H1 (cell line): ENCODE results near the gene STK39. TPM values are rescaled to one million over a fixed set of nuclear protein-coding genes. Genes with fewer than 3 reads are reported as not detected.

Experiments
- CTCF ChIA-PET: fragments of 300-600 bp; sonication (Branson Sonifier 250); formaldehyde crosslinking; loops from one replicate; lab custom pipeline; 2021; ENCODE audit not compliant: partially characterized antibody; lab: Charles Lee
- POLR2A ChIA-PET: fragments of 300-600 bp; sonication (Branson Sonifier 250); formaldehyde crosslinking; loops from one replicate; lab custom pipeline; 2021; ENCODE audit warnings: inconsistent platforms; ENCODE audit not compliant: partially characterized antibody; lab: Charles Lee
- DNase-seq, 2 experiments: peaks; one replicate each; pipeline versions ENCODE4 v3.0.0 to v3.0.0-alpha.2; 2010 to 2022; ENCODE audit warnings: low spot score in 2 of 2, low read depth in 1 of 2, mixed read lengths in 1 of 2
- FAIRE-seq: peaks from 2 replicates; lab custom pipeline; 2011; peaks lifted over from hg19 to GRCh38; lab: Jason Lieb, UNC
- H2AFZ ChIP-seq: 2 replicates; pipeline ENCODE4 v1.8.1; 2012; ENCODE audit warnings: low read length, inconsistent platforms
- H2AK5ac ChIP-seq: 2 replicates; pipeline ENCODE4 v1.6.1; 2013; ENCODE audit warnings: low read depth, low read length
- H2BK120ac ChIP-seq: replicated peaks from 2 replicates; pipeline ENCODE3; 2013; ENCODE audit warnings: low read depth, low read length, inconsistent platforms
- H2BK12ac ChIP-seq: 2 replicates; pipeline ENCODE4 v1.6.1; 2013; ENCODE audit warnings: low read depth, low read length
- H2BK15ac ChIP-seq: 2 replicates; pipeline ENCODE4 v1.6.1; 2013; ENCODE audit warnings: low read length
- H2BK20ac ChIP-seq: 2 replicates; pipeline ENCODE4 v1.6.1; 2013; ENCODE audit warnings: low read length
- H2BK5ac ChIP-seq: 2 replicates; pipeline ENCODE4 v1.6.1; 2013; ENCODE audit warnings: low read depth, low read length
- H3K14ac ChIP-seq: 2 replicates; pipeline ENCODE4 v1.6.1; 2013; ENCODE audit warnings: inconsistent platforms; ENCODE audit not compliant: insufficient read length
- H3K18ac ChIP-seq: 2 replicates; pipeline ENCODE4 v1.6.1; 2013; ENCODE audit warnings: low read length; ENCODE audit errors: extremely low read depth
- H3K23ac ChIP-seq: 2 replicates; pipeline ENCODE4 v1.6.1; 2013; ENCODE audit warnings: inconsistent platforms; ENCODE audit not compliant: insufficient read length
- H3K23me2 ChIP-seq: 2 replicates; pipeline ENCODE4 v1.6.1; 2013; ENCODE audit warnings: low read depth, low read length
- H3K27ac ChIP-seq: 2 replicates; pipeline ENCODE4 v1.6.1; 2011; ENCODE audit warnings: low read depth, low read length, inconsistent platforms
- H3K27me3 ChIP-seq, 4 experiments: replicated peaks in 1 of 4; 1 replicate in 1 of 4; 2 replicates in 3 of 4; pipeline versions ENCODE4 v1.6.1 to v1.8.1; 2011 to 2013; ENCODE audit warnings: low read length in 3 of 4, mild to moderate bottlenecking in 3 of 4, inconsistent platforms in 2 of 4, mixed read lengths in 2 of 4, moderate library complexity in 1 of 4; ENCODE audit not compliant: control insufficient read depth in 3 of 4, insufficient read depth in 3 of 4; ENCODE audit errors: extremely low read depth in 1 of 4
- H3K36me3 ChIP-seq, 4 experiments: 2 replicates each; pipeline versions ENCODE4 v1.6.1 to v1.8.1; 2011 to 2013; ENCODE audit warnings: mild to moderate bottlenecking in 4 of 4, low read length in 3 of 4, moderate library complexity in 2 of 4, control low read depth in 1 of 4, inconsistent platforms in 1 of 4; ENCODE audit not compliant: insufficient read depth in 4 of 4, control insufficient read depth in 2 of 4
- H3K4ac ChIP-seq: replicated peaks from 2 replicates; pipeline ENCODE3; 2013; ENCODE audit warnings: low read length, low read depth, mixed read lengths, inconsistent platforms; ENCODE audit not compliant: insufficient read length
- H3K4me1 ChIP-seq, 4 experiments: replicated peaks in 1 of 4; 1 replicate in 1 of 4; 2 replicates in 3 of 4; pipeline versions ENCODE4 v1.6.1 to v1.8.1; 2011 to 2013; ENCODE audit warnings: low read length in 3 of 4, inconsistent platforms in 2 of 4, mixed read lengths in 1 of 4; ENCODE audit not compliant: insufficient read depth in 4 of 4, control insufficient read depth in 3 of 4
- H3K4me2 ChIP-seq, 2 experiments: 2 replicates each; pipeline versions ENCODE4 v1.6.1 to v1.8.1; 2011 to 2013; ENCODE audit warnings: low read depth in 2 of 2, low read length in 2 of 2, control low read depth in 1 of 2, inconsistent platforms in 1 of 2, mild to moderate bottlenecking in 1 of 2; ENCODE audit not compliant: insufficient read depth in 1 of 2
- H3K4me3 ChIP-seq, 4 experiments: fragments of 200-600, 300-600 bp in 1 of 4; sonication (generic), shearing (Covaris generic), sonication (Bioruptor Twin) in 1 of 4; 2 replicates each; pipeline versions ENCODE4 v1.5.1 to v1.8.1; 2011 to 2016; ENCODE audit warnings: low read length in 4 of 4, low read depth in 3 of 4, control low read depth in 2 of 4, inconsistent platforms in 2 of 4, mild to moderate bottlenecking in 2 of 4, mixed read lengths in 1 of 4, moderate library complexity in 1 of 4; ENCODE audit not compliant: insufficient read depth in 2 of 4; ENCODE audit errors: extremely low read depth in 1 of 4
- H3K56ac ChIP-seq: replicated peaks from 2 replicates; pipeline ENCODE3; 2013; ENCODE audit warnings: low read depth, mild to moderate bottlenecking, mixed read lengths, low read length, inconsistent platforms; ENCODE audit not compliant: insufficient read length
- H3K79me1 ChIP-seq: 2 replicates; pipeline ENCODE4 v1.6.1; 2013; ENCODE audit warnings: low read depth, low read length, control low read depth
- H3K79me2 ChIP-seq, 2 experiments: 2 replicates each; pipeline versions ENCODE4 v1.6.1 to v1.8.1; 2012 to 2013; ENCODE audit warnings: low read length in 2 of 2, mild to moderate bottlenecking in 2 of 2, inconsistent platforms in 1 of 2; ENCODE audit not compliant: insufficient read depth in 2 of 2, control insufficient read depth in 1 of 2
- H3K9ac ChIP-seq, 4 experiments: replicated peaks in 1 of 4; 1 replicate in 1 of 4; 2 replicates in 3 of 4; pipeline versions ENCODE4 v1.6.1 to v1.8.1; 2011 to 2013; ENCODE audit warnings: low read depth in 3 of 4, low read length in 3 of 4, control low read depth in 2 of 4, mild to moderate bottlenecking in 2 of 4, moderate library complexity in 2 of 4, inconsistent platforms in 1 of 4; ENCODE audit errors: extremely low read depth in 1 of 4
- H3K9me3 ChIP-seq, 2 experiments: 2 replicates each; pipeline versions ENCODE4 v1.6.1 to v1.8.1; 2012 to 2013; ENCODE audit warnings: mild to moderate bottlenecking in 2 of 2, moderate library complexity in 2 of 2, control low read depth in 1 of 2, inconsistent platforms in 1 of 2, low read depth in 1 of 2, low read length in 1 of 2, mixed read lengths in 1 of 2; ENCODE audit not compliant: insufficient read depth in 2 of 2
- H4K20me1 ChIP-seq, 2 experiments: replicated peaks in 1 of 2; 2 replicates each; pipeline versions ENCODE3 to v1.8.1; 2011 to 2013; ENCODE audit warnings: inconsistent platforms in 2 of 2, low read length in 2 of 2, mild to moderate bottlenecking in 1 of 2; ENCODE audit not compliant: insufficient read depth in 2 of 2, control insufficient read depth in 1 of 2
- H4K5ac ChIP-seq: 2 replicates; pipeline ENCODE4 v1.6.1; 2013; ENCODE audit warnings: low read length, low read depth, mixed read lengths, inconsistent platforms; ENCODE audit not compliant: insufficient read length
- H4K8ac ChIP-seq: 2 replicates; pipeline ENCODE4 v1.8.0; 2013; ENCODE audit warnings: mild to moderate bottlenecking, moderate library complexity, low read length, inconsistent platforms; ENCODE audit not compliant: insufficient read depth; ENCODE audit errors: extremely low read depth
- H4K91ac ChIP-seq: replicated peaks from 2 replicates; pipeline ENCODE3; 2013; ENCODE audit warnings: low read length, mixed read lengths, inconsistent platforms; ENCODE audit not compliant: insufficient read length
- BRCA1 ChIP-seq: IDR thresholded peaks from 2 replicates; pipeline ENCODE4 v1.6.1; 2012; ENCODE audit warnings: low read depth, low read length, improper control_type of control experiment
- CTBP2 ChIP-seq: IDR thresholded peaks from 2 replicates; pipeline ENCODE4 v1.7.0; 2011; ENCODE audit warnings: borderline replicate concordance, mild to moderate bottlenecking, moderate library complexity, mixed read lengths, low read length; ENCODE audit not compliant: insufficient read depth, insufficient read length
- EP300 ChIP-seq, 2 experiments: IDR thresholded peaks; 1 replicate in 1 of 2; 2 replicates in 1 of 2; pipeline ENCODE4 v1.6.1; 2011 to 2012; ENCODE audit warnings: low read depth in 2 of 2, low read length in 2 of 2, mild to moderate bottlenecking in 2 of 2, borderline replicate concordance in 1 of 2, inconsistent platforms in 1 of 2, moderate library complexity in 1 of 2
- GTF2F1 ChIP-seq: IDR thresholded peaks from 2 replicates; pipeline ENCODE4 v1.6.1; 2012; ENCODE audit warnings: low read depth, low read length, improper control_type of control experiment, borderline replicate concordance
- JUN ChIP-seq: IDR thresholded peaks from 2 replicates; pipeline ENCODE4 v1.6.1; 2011; ENCODE audit warnings: low read depth, mild to moderate bottlenecking, improper control_type of control experiment, low read length
- NRF1 ChIP-seq: IDR thresholded peaks from 2 replicates; pipeline ENCODE4 v1.6.1; 2011; ENCODE audit warnings: mild to moderate bottlenecking, low read depth, low read length, improper control_type of control experiment
- POU5F1 ChIP-seq: IDR thresholded peaks from 2 replicates; pipeline ENCODE4 v1.6.1; 2011; ENCODE audit warnings: low read depth, mild to moderate bottlenecking, low read length, moderate library complexity
- SIN3A ChIP-seq, 2 experiments: IDR thresholded peaks in 1 of 2; conservative IDR thresholded peaks in 1 of 2; 2 replicates each; pipeline ENCODE4 v1.6.1; 2011 to 2012; ENCODE audit warnings: low read length in 2 of 2, improper control_type of control experiment in 1 of 2, low read depth in 1 of 2, mild to moderate bottlenecking in 1 of 2
- SRF ChIP-seq: IDR thresholded peaks from 2 replicates; pipeline ENCODE4 v1.6.1; 2011; ENCODE audit warnings: mild to moderate bottlenecking, low read depth, low read length, moderate library complexity
- TBP ChIP-seq: IDR thresholded peaks from 2 replicates; pipeline ENCODE4 v1.6.1; 2011; ENCODE audit warnings: low read depth, low read length, improper control_type of control experiment
- TCF12 ChIP-seq: IDR thresholded peaks from 2 replicates; pipeline ENCODE4 v1.6.1; 2011; ENCODE audit warnings: low read depth, mild to moderate bottlenecking, low read length
- YY1 ChIP-seq: IDR thresholded peaks from 2 replicates; pipeline ENCODE4 v1.6.1; 2011; ENCODE audit warnings: low read depth, mild to moderate bottlenecking, low read length
- WGBS, 2 experiments: shearing (Covaris generic) in 1 of 2; methylation state at CpG; one replicate each; pipeline versions ENCODE4 v1.1.6 to v1.1.7; 2013 to 2015; ENCODE audit warnings: low lambda C conversion rate in 2 of 2, mixed read lengths in 2 of 2, inconsistent platforms in 1 of 2, low coverage in 1 of 2, missing lambda C conversion rate in 1 of 2; ENCODE audit not compliant: insufficient replicate concordance in 2 of 2, insufficient coverage in 1 of 2, insufficient read length in 1 of 2; ENCODE audit errors: extremely low coverage in 1 of 2, missing lambda C conversion rate in 1 of 2; 5-methylcytosine and 5-hydroxymethylcytosine counted together
- polyA plus RNA-seq, 7 experiments: library from polyadenylated mRNA; depleted of rRNA in 3 of 7; stranded (reverse) in 5 of 7; unstranded in 2 of 7; fragments of >200 nt in 5 of 7; fragments of 200-250 nt in 2 of 7; gene quantifications; 1 replicate in 5 of 7; 2 replicates in 1 of 7; 4 replicates in 1 of 7; pipeline versions ENCODE4 v1.2.1 to v1.2.3, GENCODE V29; 2011 to 2013; ENCODE audit warnings: missing spikeins in 2 of 7, mixed read lengths in 2 of 7
- total RNA-seq: library from RNA; stranded (reverse); fragmentation: NEBNext Ultra II Directional; extraction: Animal tissue kit (Norgen Biotek cat#: 25700); gene quantifications from 2 replicates; pipeline ENCODE4 v1.2.1, GENCODE V29; 2021
- TF ChIP-seq, protein P1 (sequence below): IDR thresholded peaks from 2 replicates; pipeline ENCODE4 v1.6.1; 2011; ENCODE audit warnings: low read depth, mild to moderate bottlenecking, low read length; ENCODE audit not compliant: insufficient read depth

Gene STK39
- total and polyA plus RNA-seq, 2 of the 8 experiments (the other 6 are each of a cell fraction or from before 2014, with no cell fraction given): 13.7 to 23.8 TPM

GRCh38 chr2:168135630-168136029 lies 111.8 kb downstream of the STK39 start:
- no peaks in the 10 kb centered on the region for H3K79me2 ChIP-seq
- no peak overlapping the region for H3K18ac ChIP-seq
- H3K27ac ChIP-seq: no peak overlapping the region
- 95% methylated on average over 4 of the region's 4 CpGs; no CpG with 5 or more reads in 1 of the 2 experiments for whole genome bisulfite sequencing, 2 experiments
- H3K4ac ChIP-seq: no peak overlapping the region
- H4K5ac ChIP-seq: no peak overlapping the region
- ChIA-PET CTCF (interaction anchor here (0.6 to 1.3 kb wide), 23 partner anchors 8 to 651 kb away, joined by 3 to 6 read pairs (median 3); no protein-coding TSS in a partner anchor), POLR2A (interaction anchor here (0.6 kb wide), 1 partner anchor 190 kb away, joined by 3 read pairs; no protein-coding TSS in a partner anchor)
- H3K56ac ChIP-seq: no peak overlapping the region
- FAIRE-seq (no peak), DNase-seq (no peak)
- H4K20me1 ChIP-seq: peaks cover 0 to 2% of the 10 kb centered on the region in 2 experiments
- no peak overlapping the region for H3K14ac ChIP-seq
- TF ChIP-seq TBP (no peak), YY1 (no peak), EP300 (IDR thresholded peaks at IDR 0.05; ENCODE audit: borderline replicate concordance in 1 of 2, low read depth in 2 of 2, low read length in 2 of 2) (no peak), SRF (no peak), BRCA1 (no peak), NRF1 (no peak), CTBP2 (no peak), JUN (no peak), SIN3A (conservative IDR thresholded peaks at IDR 0.05 in 1 of 2, IDR thresholded peaks at IDR 0.05 in 1 of 2; ENCODE audit: low read depth in 1 of 2, low read length in 2 of 2) (no peak), POU5F1 (no peak), GTF2F1 (no peak), TCF12 (no peak)
- TF ChIP-seq, protein P1, sequence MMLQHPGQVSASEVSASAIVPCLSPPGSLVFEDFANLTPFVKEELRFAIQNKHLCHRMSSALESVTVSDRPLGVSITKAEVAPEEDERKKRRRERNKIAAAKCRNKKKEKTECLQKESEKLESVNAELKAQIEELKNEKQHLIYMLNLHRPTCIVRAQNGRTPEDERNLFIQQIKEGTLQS: no peak
- no peak overlapping the region for H4K8ac ChIP-seq
- H3K36me3 ChIP-seq: no peaks in the 10 kb centered on the region; a peak in 1 of 8 replicates
- no peak overlapping the region for H3K4me3 ChIP-seq
- no peaks in the 10 kb centered on the region for H3K27me3 ChIP-seq
- H3K79me1 ChIP-seq: no peaks in the 10 kb centered on the region
- no peak overlapping the region for H2BK15ac ChIP-seq
- H2BK5ac ChIP-seq: no peak overlapping the region
- H3K9ac ChIP-seq: no peak overlapping the region
- peaks cover 0 to 5% (median 3%) of the 10 kb centered on the region in 4 experiments; a peak in 4 of 7 replicates for H3K4me1 ChIP-seq
- H3K4me2 ChIP-seq: no peak overlapping the region
- no peak overlapping the region for H2BK12ac ChIP-seq
- H4K91ac ChIP-seq: no peak overlapping the region
- no peak overlapping the region for H3K23ac ChIP-seq
- H2BK120ac ChIP-seq: no peak overlapping the region
- no peak overlapping the region for H2AK5ac ChIP-seq
- no peak overlapping the region for H2BK20ac ChIP-seq
- H3K9me3 ChIP-seq: no peaks in the 10 kb centered on the region
- H3K23me2 ChIP-seq: no peaks in the 10 kb centered on the region
- no peak overlapping the region for H2AFZ ChIP-seq
